ENCODE data around the gene NUAK2. TPM values are rescaled to one million over a fixed set of nuclear protein-coding genes. Genes with fewer than 3 reads are reported as not detected.

NUAK2 gene
- total and polyA plus RNA-seq, 4 donors = 4.2 to 14.1 (median 9.2) TPM

GRCh38 chr1:205359771-205360565 lies 38.4 kb upstream of the NUAK2 start:
- DNase-seq (peak in 2 of 3 donors; percentile 55 to 67), ATAC-seq (ENCODE audit: insufficient read depth, low FRiP score) (no peak)
- Histone ChIP-seq H3K27me3 (ENCODE audit: control insufficient read depth in 3 of 3, insufficient read depth in 3 of 3, low read length in 2 of 3) (no peaks in the 10 kb centered on the region), H3K9me3 (ENCODE audit: control insufficient read depth in 4 of 4, insufficient read depth in 3 of 4, low read length in 3 of 4) (no peaks in the 10 kb centered on the region), H3K4me3 (no peak overlapping the region), H3K36me3 (ENCODE audit: control insufficient read depth in 4 of 4, insufficient read depth in 4 of 4, low read length in 4 of 4) (no peaks in the 10 kb centered on the region), H3K9ac (ENCODE audit: insufficient read depth in 1 of 2, low read length in 2 of 2) (no peak overlapping the region), H3K27ac (ENCODE audit: low read depth in 1 of 2, low read length in 1 of 2) (no peak overlapping the region), H3K4me1 (ENCODE audit: control insufficient read depth in 5 of 5, insufficient read depth in 5 of 5, low read length in 5 of 5) (peaks cover 0 to 22% (median 3%) of the 10 kb centered on the region in 5 donors)
- TF ChIP-seq, protein P1, sequence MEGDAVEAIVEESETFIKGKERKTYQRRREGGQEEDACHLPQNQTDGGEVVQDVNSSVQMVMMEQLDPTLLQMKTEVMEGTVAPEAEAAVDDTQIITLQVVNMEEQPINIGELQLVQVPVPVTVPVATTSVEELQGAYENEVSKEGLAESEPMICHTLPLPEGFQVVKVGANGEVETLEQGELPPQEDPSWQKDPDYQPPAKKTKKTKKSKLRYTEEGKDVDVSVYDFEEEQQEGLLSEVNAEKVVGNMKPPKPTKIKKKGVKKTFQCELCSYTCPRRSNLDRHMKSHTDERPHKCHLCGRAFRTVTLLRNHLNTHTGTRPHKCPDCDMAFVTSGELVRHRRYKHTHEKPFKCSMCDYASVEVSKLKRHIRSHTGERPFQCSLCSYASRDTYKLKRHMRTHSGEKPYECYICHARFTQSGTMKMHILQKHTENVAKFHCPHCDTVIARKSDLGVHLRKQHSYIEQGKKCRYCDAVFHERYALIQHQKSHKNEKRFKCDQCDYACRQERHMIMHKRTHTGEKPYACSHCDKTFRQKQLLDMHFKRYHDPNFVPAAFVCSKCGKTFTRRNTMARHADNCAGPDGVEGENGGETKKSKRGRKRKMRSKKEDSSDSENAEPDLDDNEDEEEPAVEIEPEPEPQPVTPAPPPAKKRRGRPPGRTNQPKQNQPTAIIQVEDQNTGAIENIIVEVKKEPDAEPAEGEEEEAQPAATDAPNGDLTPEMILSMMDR (IDR thresholded peaks at IDR 0.05; ENCODE audit: control extremely low read depth, extremely low read depth) = no peak
- WGBS, 2 donors = 68% methylated on average over 11 of the region's 11 CpGs

- Histone ChIP-seq H3K4me1 (ENCODE audit: control insufficient read depth in 5 of 5, insufficient read depth in 5 of 5, low read length in 5 of 5) (peaks cover 0 to 22% (median 3%) of the 10 kb centered on the region in 5 donors), H3K27me3 (ENCODE audit: control insufficient read depth in 3 of 3, insufficient read depth in 3 of 3, low read length in 2 of 3) (no peaks in the 10 kb centered on the region), H3K4me3 (no peak overlapping the region), H3K9ac (ENCODE audit: insufficient read depth in 1 of 2, low read length in 2 of 2) (no peak overlapping the region), H3K36me3 (ENCODE audit: control insufficient read depth in 4 of 4, insufficient read depth in 4 of 4, low read length in 4 of 4) (no peaks in the 10 kb centered on the region), H3K27ac (ENCODE audit: low read depth in 1 of 2, low read length in 1 of 2) (no peak overlapping the region), H3K9me3 (ENCODE audit: control insufficient read depth in 4 of 4, insufficient read depth in 3 of 4, low read length in 3 of 4) (no peaks in the 10 kb centered on the region)
- DNase-seq = no peak
- TF ChIP-seq, protein P1 (IDR thresholded peaks at IDR 0.05; ENCODE audit: control extremely low read depth, extremely low read depth) = no peak
- no peak for ATAC-seq (ENCODE audit: insufficient read depth, low FRiP score)
These were observed 37.0 kb upstream of the NUAK2 start for GRCh38 chr1:205358579-205358978.

GRCh38 chr1:205357567-205357966 lies 36.0 kb upstream of the NUAK2 start:
- Histone ChIP-seq H3K9me3 (ENCODE audit: control insufficient read depth in 4 of 4, insufficient read depth in 3 of 4, low read length in 3 of 4) (no peaks in the 10 kb centered on the region), H3K27me3 (ENCODE audit: control insufficient read depth in 3 of 3, insufficient read depth in 3 of 3, low read length in 2 of 3) (no peaks in the 10 kb centered on the region), H3K4me3 (no peak overlapping the region), H3K36me3 (ENCODE audit: control insufficient read depth in 4 of 4, insufficient read depth in 4 of 4, low read length in 4 of 4) (no peaks in the 10 kb centered on the region), H3K27ac (ENCODE audit: low read depth in 1 of 2, low read length in 1 of 2) (no peak overlapping the region), H3K4me1 (ENCODE audit: control insufficient read depth in 5 of 5, insufficient read depth in 5 of 5, low read length in 5 of 5) (peaks cover 0 to 22% (median 3%) of the 10 kb centered on the region in 5 donors), H3K9ac (ENCODE audit: insufficient read depth in 1 of 2, low read length in 2 of 2) (no peak overlapping the region)
- no peak for DNase-seq
- TF ChIP-seq, protein P1 (IDR thresholded peaks at IDR 0.05; ENCODE audit: control extremely low read depth, extremely low read depth) = no peak
- no peak for ATAC-seq (ENCODE audit: insufficient read depth, low FRiP score)
- WGBS, 2 donors = 89 to 94% methylated on average over 3 of the region's 3 CpGs
